Trophoblast cell (in vitro differentiated cells and primary cell): ENCODE results near the gene BIRC7.

Experiments used
- DNase-seq, 2 donors: peaks; one replicate each; pipeline ENCODE4 v3.0.0-alpha.2; 2016
- H2AFZ ChIP-seq: 2 replicates; pipeline ENCODE4 v1.6.1; 2013; ENCODE audit warnings: low read length, moderate library complexity, mild to moderate bottlenecking; ENCODE audit not compliant: insufficient read depth, poor library complexity
- H2AK5ac ChIP-seq: 2 replicates; pipeline ENCODE4 v1.6.1; 2013; ENCODE audit warnings: mild to moderate bottlenecking, low read length
- H2BK120ac ChIP-seq: 2 replicates; pipeline ENCODE4 v1.6.1; 2013; ENCODE audit warnings: low read length, mild to moderate bottlenecking, moderate library complexity; ENCODE audit not compliant: insufficient read depth, poor library complexity
- H2BK12ac ChIP-seq: 2 replicates; pipeline ENCODE4 v1.6.1; 2013; ENCODE audit warnings: mild to moderate bottlenecking, low read length, moderate library complexity
- H2BK5ac ChIP-seq: 2 replicates; pipeline ENCODE4 v1.6.1; 2013; ENCODE audit warnings: low read length, low read depth, moderate library complexity, mild to moderate bottlenecking; ENCODE audit not compliant: poor library complexity
- H3K14ac ChIP-seq: 2 replicates; pipeline ENCODE4 v1.6.1; 2013; ENCODE audit warnings: mild to moderate bottlenecking, low read length
- H3K18ac ChIP-seq: 2 replicates; pipeline ENCODE4 v1.6.1; 2013; ENCODE audit warnings: mild to moderate bottlenecking, low read length
- H3K23ac ChIP-seq: 2 replicates; pipeline ENCODE4 v1.6.1; 2013; ENCODE audit warnings: low read length
- H3K27ac ChIP-seq: 2 replicates; pipeline ENCODE4 v1.5.1; 2013; ENCODE audit warnings: low read depth, mild to moderate bottlenecking, inconsistent platforms, low read length, moderate library complexity
- H3K27me3 ChIP-seq: 2 replicates; pipeline ENCODE4 v1.6.1; 2013; ENCODE audit warnings: inconsistent platforms, mild to moderate bottlenecking, low read length, moderate library complexity; ENCODE audit not compliant: insufficient read depth
- H3K36me3 ChIP-seq, 2 experiments: 1 replicate in 1 of 2; 2 replicates in 1 of 2; pipeline ENCODE4 v1.6.1; 2013; ENCODE audit warnings: low read length in 2 of 2, mild to moderate bottlenecking in 2 of 2, moderate library complexity in 1 of 2; ENCODE audit not compliant: insufficient read depth in 2 of 2, control insufficient read depth in 1 of 2
- H3K4ac ChIP-seq: 2 replicates; pipeline ENCODE4 v1.6.1; 2013; ENCODE audit warnings: low read depth, mild to moderate bottlenecking, low read length, moderate library complexity
- H3K4me1 ChIP-seq, 2 experiments: 1 replicate in 1 of 2; 2 replicates in 1 of 2; pipeline ENCODE4 v1.6.1; 2013; ENCODE audit warnings: low read length in 2 of 2, mild to moderate bottlenecking in 2 of 2, moderate library complexity in 1 of 2; ENCODE audit not compliant: insufficient read depth in 2 of 2, control insufficient read depth in 1 of 2
- H3K4me2 ChIP-seq: 2 replicates; pipeline ENCODE4 v1.6.1; 2013; ENCODE audit warnings: inconsistent platforms, mild to moderate bottlenecking, low read length, moderate library complexity
- H3K4me3 ChIP-seq: 2 replicates; pipeline ENCODE4 v1.5.1; 2013; ENCODE audit warnings: mild to moderate bottlenecking, low read depth, low read length, inconsistent platforms
- H3K79me1 ChIP-seq: one replicate; pipeline ENCODE4 v1.6.1; 2013; ENCODE audit warnings: low read length
- H3K79me2 ChIP-seq: 2 replicates; pipeline ENCODE4 v1.6.1; 2013; ENCODE audit warnings: low read length, mild to moderate bottlenecking; ENCODE audit not compliant: control insufficient read depth, insufficient read depth, poor library complexity
- H3K9ac ChIP-seq: 2 replicates; pipeline ENCODE4 v1.6.1; 2013; ENCODE audit warnings: mild to moderate bottlenecking, low read length
- H3K9me3 ChIP-seq: 2 replicates; pipeline ENCODE4 v1.6.1; 2013; ENCODE audit warnings: low read depth, mild to moderate bottlenecking, control low read depth, inconsistent platforms, low read length; ENCODE audit not compliant: insufficient read depth
- H4K12ac ChIP-seq: 2 replicates; pipeline ENCODE4 v1.6.1; 2013; ENCODE audit warnings: low read depth, mild to moderate bottlenecking, low read length, moderate library complexity
- H4K8ac ChIP-seq: 2 replicates; pipeline ENCODE4 v1.6.1; 2013; ENCODE audit warnings: low read depth, mild to moderate bottlenecking, low read length, moderate library complexity
- H4K91ac ChIP-seq: one replicate; pipeline ENCODE4 v1.6.1; 2013; ENCODE audit warnings: low read depth, mild to moderate bottlenecking, low read length, moderate library complexity
- WGBS: extraction: QIAGEN DNeasy Blood & Tissue Kit; methylation state at CpG from one replicate; pipeline ENCODE4 v1.1.7; 2013; ENCODE audit warnings: missing lambda C conversion rate; ENCODE audit not compliant: insufficient read length, insufficient coverage; ENCODE audit errors: extremely low coverage; 5-methylcytosine and 5-hydroxymethylcytosine counted together

BIRC7 gene

GRCh38 chr20:63232235-63233060 lies 3.3 kb upstream of the BIRC7 start:
- H4K91ac ChIP-seq, result peak overlapping the region; percentile 100
- H4K8ac ChIP-seq, result peak overlapping the region; percentile 87
- peak overlapping the region; percentile 100 for H3K27ac ChIP-seq
- peak overlapping the region; percentile 94 for H3K14ac ChIP-seq
- H3K36me3 ChIP-seq, result no peaks in the 10 kb centered on the region
- peaks cover 23% of the 10 kb centered on the region for H3K79me2 ChIP-seq
- H3K4me2 ChIP-seq, result peak overlapping the region; percentile 13
- H3K79me1 ChIP-seq, result peaks cover 75% of the 10 kb centered on the region
- H2BK5ac ChIP-seq, result peak overlapping the region; percentile 100
- peak overlapping the region; percentile 88 for H2AK5ac ChIP-seq
- H4K12ac ChIP-seq, result peak overlapping the region; percentile 82
- peak overlapping the region; percentile 56 for H2AFZ ChIP-seq
- no peaks in the 10 kb centered on the region for H3K9me3 ChIP-seq
- H3K27me3 ChIP-seq, result no peaks in the 10 kb centered on the region
- H3K18ac ChIP-seq, result peak overlapping the region; percentile 93
- no peak overlapping the region for H3K23ac ChIP-seq
- H3K4ac ChIP-seq, result peak overlapping the region; percentile 87
- H3K9ac ChIP-seq, result no peak overlapping the region
- H3K4me1 ChIP-seq, result peaks cover 74 to 75% of the 10 kb centered on the region in 2 experiments
- H2BK12ac ChIP-seq, result peak overlapping the region; percentile 91
- peak; percentile 97 for DNase-seq
- H3K4me3 ChIP-seq, result no peak overlapping the region
- peak overlapping the region; percentile 91 for H2BK120ac ChIP-seq
- no CpG with 5 or more reads among the region's 18 CpGs for WGBS

- H2BK120ac ChIP-seq, result peak overlapping the region; percentile 91
- peaks cover 74 to 75% of the 10 kb centered on the region in 2 experiments for H3K4me1 ChIP-seq
- H2AFZ ChIP-seq, result no peak overlapping the region
- H3K18ac ChIP-seq, result peak overlapping the region; percentile 93
- H3K27ac ChIP-seq, result peak overlapping the region; percentile 100
- no peaks in the 10 kb centered on the region for H3K36me3 ChIP-seq
- peak overlapping the region; percentile 91 for H2BK12ac ChIP-seq
- peaks cover 23% of the 10 kb centered on the region for H3K79me2 ChIP-seq
- no peak overlapping the region for H3K9ac ChIP-seq
- peak in 1 of 2 donors; percentile 45 for DNase-seq
- peak overlapping the region; percentile 100 for H4K91ac ChIP-seq
- H3K79me1 ChIP-seq, result peaks cover 75% of the 10 kb centered on the region
- H4K12ac ChIP-seq, result peak overlapping the region; percentile 82
- H3K4ac ChIP-seq, result peak overlapping the region; percentile 87
- no peaks in the 10 kb centered on the region for H3K9me3 ChIP-seq
- H4K8ac ChIP-seq, result peak overlapping the region; percentile 87
- peak overlapping the region; percentile 13 for H3K4me2 ChIP-seq
- H2AK5ac ChIP-seq, result peak overlapping the region; percentile 71
- no peaks in the 10 kb centered on the region for H3K27me3 ChIP-seq
- H3K23ac ChIP-seq, result no peak overlapping the region
- no peak overlapping the region for H3K4me3 ChIP-seq
- no CpG with 5 or more reads among the region's 3 CpGs for WGBS
- peak overlapping the region; percentile 100 for H2BK5ac ChIP-seq
- H3K14ac ChIP-seq, result peak overlapping the region; percentile 94
Measured at GRCh38 chr20:63233061-63233344, 2.7 kb upstream of the BIRC7 start.

GRCh38 chr20:63233924-63234323 lies 1.8 kb upstream of the BIRC7 start:
- H2BK12ac ChIP-seq, result peak overlapping the region; percentile 99
- H3K27ac ChIP-seq, result peak overlapping the region; percentile 100
- H4K12ac ChIP-seq, result peak overlapping the region; percentile 28
- no peaks in the 10 kb centered on the region for H3K27me3 ChIP-seq
- peaks cover 23% of the 10 kb centered on the region for H3K79me2 ChIP-seq
- WGBS, result no CpG with 5 or more reads among the region's 17 CpGs
- peak overlapping the region; percentile 100 for H2BK5ac ChIP-seq
- no peak for DNase-seq
- no peak overlapping the region for H3K23ac ChIP-seq
- peaks cover 73% of the 10 kb centered on the region for H3K79me1 ChIP-seq
- peak overlapping the region; percentile 91 for H2BK120ac ChIP-seq
- no peaks in the 10 kb centered on the region for H3K36me3 ChIP-seq
- peak overlapping the region; percentile 83 for H3K4ac ChIP-seq
- H2AK5ac ChIP-seq, result peak overlapping the region; percentile 74
- peak overlapping the region; percentile 78 for H2AFZ ChIP-seq
- H3K18ac ChIP-seq, result peak overlapping the region; percentile 93
- H3K14ac ChIP-seq, result peak overlapping the region; percentile 89
- H3K4me3 ChIP-seq, result no peak overlapping the region
- no peak overlapping the region for H3K4me2 ChIP-seq
- H4K8ac ChIP-seq, result peak overlapping the region; percentile 73
- peak overlapping the region; percentile 100 for H4K91ac ChIP-seq
- H3K4me1 ChIP-seq, result peaks cover 68 to 69% of the 10 kb centered on the region in 2 experiments
- H3K9ac ChIP-seq, result peak overlapping the region; percentile 8
- no peaks in the 10 kb centered on the region for H3K9me3 ChIP-seq

- peak; percentile 62 to 80 for DNase-seq
- Histone ChIP-seq H3K18ac (peak overlapping the region; percentile 83), H3K4me3 (no peak overlapping the region), H2AFZ (peak overlapping the region; percentile 47), H3K14ac (peak overlapping the region; percentile 93), H3K4ac (peak overlapping the region; percentile 83), H3K27me3 (no peaks in the 10 kb centered on the region), H2AK5ac (peak overlapping the region; percentile 74), H3K9me3 (no peaks in the 10 kb centered on the region), H3K9ac (no peak overlapping the region), H3K79me1 (peaks cover 65% of the 10 kb centered on the region), H3K4me2 (no peak overlapping the region), H4K91ac (peak overlapping the region; percentile 100), H2BK5ac (peak overlapping the region; percentile 100), H3K36me3 (no peaks in the 10 kb centered on the region), H2BK120ac (peak overlapping the region; percentile 91), H3K79me2 (peaks cover 19% of the 10 kb centered on the region), H3K4me1 (peaks cover 61 to 62% of the 10 kb centered on the region in 2 experiments), H3K23ac (no peak overlapping the region), H4K12ac (peak overlapping the region; percentile 25), H4K8ac (peak overlapping the region; percentile 73), H2BK12ac (peak overlapping the region; percentile 99), H3K27ac (peak overlapping the region; percentile 100)
- WGBS, result no CpG with 5 or more reads among the region's 20 CpGs
Measured at GRCh38 chr20:63234693-63235398, 859 bp upstream of the BIRC7 start.
